Skeletal muscle satellite cell (primary cell): ENCODE data around the gene PHACTR3.

Experiments used
- H3K27me3 ChIP-seq: 2 replicates; pipeline ENCODE4 v1.7.0; 2013; ENCODE audit warnings: low read length; ENCODE audit not compliant: control insufficient read depth, insufficient read depth
- H3K36me3 ChIP-seq: 2 replicates; pipeline ENCODE4 v1.7.0; 2013; ENCODE audit warnings: mild to moderate bottlenecking, control low read depth, low read length; ENCODE audit not compliant: insufficient read depth
- H3K4me1 ChIP-seq: 2 replicates; pipeline ENCODE4 v1.7.0; 2013; ENCODE audit warnings: low read length; ENCODE audit not compliant: control insufficient read depth, insufficient read depth
- H3K4me2 ChIP-seq: 2 replicates; pipeline ENCODE4 v1.7.0; 2013; ENCODE audit warnings: mild to moderate bottlenecking, low read length
- H3K4me3 ChIP-seq: 2 replicates; pipeline ENCODE4 v1.7.0; 2013; ENCODE audit warnings: low read length
- H3K9ac ChIP-seq: 2 replicates; pipeline ENCODE4 v1.7.0; 2013; ENCODE audit warnings: mild to moderate bottlenecking, low read depth, low read length, moderate library complexity
- H3K9me3 ChIP-seq: replicated peaks from 2 replicates; pipeline ENCODE4 v1.7.0; 2013; ENCODE audit warnings: mild to moderate bottlenecking, control low read depth, low read length

PHACTR3 gene

DNA sequence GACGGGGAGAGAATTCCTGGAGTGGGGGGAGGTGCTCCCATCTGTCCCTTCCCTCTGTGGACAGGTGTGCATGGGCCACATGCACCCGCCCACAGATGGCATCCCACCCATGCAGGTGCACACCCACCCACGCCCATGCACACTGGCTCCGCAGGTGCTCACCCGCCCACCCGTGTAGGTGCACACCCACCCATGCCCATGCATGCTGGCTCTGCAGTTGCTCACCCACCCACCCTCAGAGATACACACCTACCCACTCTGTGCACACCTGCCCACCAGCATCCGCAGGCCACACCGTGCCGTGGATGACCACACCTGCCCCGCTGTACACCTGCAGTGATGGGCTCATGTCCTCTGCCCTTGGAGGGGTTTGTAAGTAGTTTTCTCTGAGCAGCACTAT, 132.0 kb downstream of the PHACTR3 start:
- Histone ChIP-seq H3K9me3 (no peaks in the 10 kb centered on the region), H3K9ac (no peak overlapping the region), H3K27me3 (no peaks in the 10 kb centered on the region), H3K36me3 (no peaks in the 10 kb centered on the region), H3K4me2 (no peak overlapping the region), H3K4me1 (no peaks in the 10 kb centered on the region), H3K4me3 (no peak overlapping the region)

DNA sequence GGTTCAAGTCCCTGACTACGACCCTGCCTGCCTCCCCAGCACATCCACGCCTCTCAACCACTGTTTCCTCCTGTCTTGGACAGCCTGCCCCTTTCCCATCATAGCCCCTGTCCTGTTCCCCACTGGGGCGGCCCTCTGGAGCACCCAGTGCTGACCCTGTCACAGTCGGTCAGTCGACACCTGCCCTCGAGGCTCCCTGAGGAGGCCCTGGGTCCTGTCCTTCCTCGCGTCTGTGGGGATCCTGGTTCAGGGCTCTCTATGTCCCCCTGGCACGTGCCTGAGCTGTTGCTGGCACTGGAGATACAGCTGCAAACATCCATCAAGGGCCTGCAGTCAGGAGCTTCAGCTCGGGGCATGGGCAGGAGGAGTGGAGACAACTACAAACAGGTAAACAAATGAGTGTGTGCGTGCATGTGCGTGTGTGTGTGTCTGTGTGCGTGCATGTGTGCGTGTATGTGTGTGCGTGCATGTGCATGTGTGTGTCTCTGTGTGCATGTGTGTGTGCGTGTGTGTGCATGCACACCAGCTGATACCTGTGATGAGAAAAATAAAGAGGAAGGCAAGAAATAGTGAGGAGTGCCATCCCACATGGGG, 132.8 kb downstream of the PHACTR3 start:
- Histone ChIP-seq H3K27me3 (no peaks in the 10 kb centered on the region), H3K9ac (no peak overlapping the region), H3K4me1 (no peaks in the 10 kb centered on the region), H3K36me3 (no peaks in the 10 kb centered on the region), H3K9me3 (no peaks in the 10 kb centered on the region), H3K4me2 (no peak overlapping the region), H3K4me3 (no peak overlapping the region)

DNA sequence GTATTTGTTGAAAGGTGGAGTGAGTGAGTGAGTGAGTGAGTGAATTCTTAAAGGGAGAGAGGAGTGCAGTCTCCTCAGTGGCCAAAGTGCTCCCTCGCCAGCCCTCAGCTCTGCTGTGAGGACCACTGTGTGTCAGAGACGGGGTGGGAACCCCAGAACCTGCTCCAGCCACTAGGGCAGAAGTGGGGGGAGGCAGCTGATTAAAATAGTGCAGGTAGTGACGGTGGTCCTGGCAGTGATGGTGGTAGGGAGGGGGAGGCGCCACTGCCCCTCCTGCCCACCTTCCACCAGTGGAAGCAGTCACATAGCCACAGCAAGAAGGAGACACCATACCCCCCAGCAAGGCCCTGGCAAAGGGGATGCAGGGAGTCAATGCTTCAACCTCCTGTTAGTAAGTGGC, 133.5 kb downstream of the PHACTR3 start:
- Histone ChIP-seq H3K27me3 (no peaks in the 10 kb centered on the region), H3K4me3 (no peak overlapping the region), H3K4me1 (no peaks in the 10 kb centered on the region), H3K36me3 (no peaks in the 10 kb centered on the region), H3K4me2 (no peak overlapping the region), H3K9ac (no peak overlapping the region), H3K9me3 (peaks cover 2% of the 10 kb centered on the region)

GRCh38 chr20:59738851-59739250, 134.5 kb downstream of the PHACTR3 start:
- no peaks in the 10 kb centered on the region for H3K27me3 ChIP-seq
- no peaks in the 10 kb centered on the region for H3K4me1 ChIP-seq

GRCh38 chr20:59740621-59741020, 136.3 kb downstream of the PHACTR3 start:
- no peak overlapping the region for H3K4me2 ChIP-seq
- no peaks in the 10 kb centered on the region for H3K4me1 ChIP-seq
- H3K9me3 ChIP-seq: peaks cover 3% of the 10 kb centered on the region
- no peak overlapping the region for H3K4me3 ChIP-seq
- no peak overlapping the region for H3K9ac ChIP-seq
- H3K36me3 ChIP-seq: no peaks in the 10 kb centered on the region
- no peaks in the 10 kb centered on the region for H3K27me3 ChIP-seq

More at GRCh38 chr20:59738851-59739250, 134.5 kb downstream of the PHACTR3 start:
- Histone ChIP-seq H3K9me3 (peaks cover 3% of the 10 kb centered on the region), H3K4me2 (no peak overlapping the region), H3K4me3 (no peak overlapping the region), H3K9ac (no peak overlapping the region), H3K36me3 (no peaks in the 10 kb centered on the region)

DNA sequence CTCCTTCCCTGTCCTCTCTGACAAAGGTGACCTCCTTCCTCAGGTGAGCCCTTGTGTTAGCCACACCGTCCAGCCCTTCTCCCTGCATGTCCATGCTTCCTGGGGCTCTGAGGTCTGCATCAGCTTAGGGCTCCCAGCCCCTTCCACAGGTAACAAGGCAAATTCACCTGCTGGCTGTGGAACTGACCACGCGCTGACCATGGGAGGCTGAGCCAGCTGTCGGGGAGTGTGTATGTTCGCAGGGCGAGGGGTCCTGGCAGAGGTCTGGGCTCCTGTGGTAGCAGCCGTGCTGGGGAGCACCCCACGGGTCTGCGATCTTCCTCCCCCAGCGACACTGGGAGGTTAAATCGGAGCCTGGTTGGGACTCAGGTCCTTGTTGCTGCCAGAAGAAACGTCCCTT, 136.7 kb downstream of the PHACTR3 start:
- H3K9me3 ChIP-seq: peaks cover 3% of the 10 kb centered on the region
- H3K27me3 ChIP-seq: no peaks in the 10 kb centered on the region

GRCh38 chr20:59742351-59743095, 138.2 kb downstream of the PHACTR3 start:
- H3K4me2 ChIP-seq: no peak overlapping the region
- peaks cover 3% of the 10 kb centered on the region for H3K9me3 ChIP-seq
- no peaks in the 10 kb centered on the region for H3K4me1 ChIP-seq
- no peak overlapping the region for H3K4me3 ChIP-seq
- no peaks in the 10 kb centered on the region for H3K36me3 ChIP-seq
- no peaks in the 10 kb centered on the region for H3K27me3 ChIP-seq
- no peak overlapping the region for H3K9ac ChIP-seq

More for the DNA sequence above, 136.7 kb downstream of the PHACTR3 start:
- Histone ChIP-seq H3K36me3 (no peaks in the 10 kb centered on the region), H3K4me3 (no peak overlapping the region), H3K4me1 (no peaks in the 10 kb centered on the region), H3K4me2 (no peak overlapping the region), H3K9ac (no peak overlapping the region)

DNA sequence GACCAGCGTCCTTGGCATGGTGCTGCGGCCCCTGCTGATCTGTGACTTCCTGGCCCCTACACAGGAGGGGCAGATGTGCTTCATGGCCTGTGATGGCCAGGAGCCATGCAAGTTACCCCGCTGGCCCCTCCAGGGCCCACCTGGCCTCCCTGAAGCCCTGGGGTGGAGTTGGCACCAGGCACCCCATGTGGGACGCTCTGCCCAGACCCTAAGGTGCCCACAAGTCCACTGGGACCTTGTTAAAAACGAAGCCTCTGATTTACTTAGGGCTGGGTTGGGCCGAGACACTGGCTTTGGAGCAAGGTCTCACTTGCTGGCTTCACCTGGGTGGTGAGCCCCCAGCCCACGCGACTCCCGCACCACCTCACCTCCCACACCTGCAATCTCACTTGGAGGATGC, 139.0 kb downstream of the PHACTR3 start:
- Histone ChIP-seq H3K4me3 (no peak overlapping the region), H3K36me3 (no peaks in the 10 kb centered on the region), H3K4me1 (no peaks in the 10 kb centered on the region), H3K4me2 (no peak overlapping the region), H3K27me3 (no peaks in the 10 kb centered on the region), H3K9ac (no peak overlapping the region), H3K9me3 (peaks cover 3% of the 10 kb centered on the region)

- H3K27me3 ChIP-seq: no peaks in the 10 kb centered on the region
- H3K4me2 ChIP-seq: no peak overlapping the region
- no peak overlapping the region for H3K4me3 ChIP-seq
- H3K4me1 ChIP-seq: no peaks in the 10 kb centered on the region
- H3K9ac ChIP-seq: no peak overlapping the region
- no peaks in the 10 kb centered on the region for H3K36me3 ChIP-seq
- H3K9me3 ChIP-seq: peaks cover 3% of the 10 kb centered on the region
These were observed 139.6 kb downstream of the PHACTR3 start for GRCh38 chr20:59743767-59744485.

DNA sequence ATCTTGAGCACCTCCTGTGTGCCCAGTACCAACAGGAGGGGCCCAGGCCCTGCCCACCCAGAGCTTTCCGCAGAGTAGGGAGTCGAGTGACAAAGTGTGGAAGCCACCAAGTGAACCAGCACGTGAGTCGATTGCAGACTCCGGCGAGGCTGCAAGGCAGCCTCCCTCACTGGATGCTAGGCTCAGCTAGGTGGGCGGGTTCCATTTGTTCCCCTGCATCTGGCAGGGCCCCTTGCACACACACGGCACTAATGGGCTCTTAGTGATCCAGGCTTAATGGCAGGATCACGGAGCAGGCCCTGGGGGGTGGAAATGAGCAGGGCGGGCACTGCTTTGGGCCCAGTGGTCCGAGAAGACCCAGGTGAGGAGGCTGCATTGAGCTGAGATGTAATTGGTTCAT, 140.4 kb downstream of the PHACTR3 start:
- no peaks in the 10 kb centered on the region for H3K4me1 ChIP-seq

GRCh38 chr20:59745201-59745600, 140.9 kb downstream of the PHACTR3 start:
- H3K36me3 ChIP-seq: no peaks in the 10 kb centered on the region
- no peak overlapping the region for H3K4me3 ChIP-seq
- no peaks in the 10 kb centered on the region for H3K4me1 ChIP-seq
- H3K9ac ChIP-seq: no peak overlapping the region
- H3K4me2 ChIP-seq: no peak overlapping the region
- no peaks in the 10 kb centered on the region for H3K27me3 ChIP-seq
- H3K9me3 ChIP-seq: peaks cover 3% of the 10 kb centered on the region

More for the DNA sequence above, 140.4 kb downstream of the PHACTR3 start:
- Histone ChIP-seq H3K4me2 (no peak overlapping the region), H3K9ac (no peak overlapping the region), H3K9me3 (peaks cover 3% of the 10 kb centered on the region), H3K27me3 (no peaks in the 10 kb centered on the region), H3K36me3 (no peaks in the 10 kb centered on the region), H3K4me3 (no peak overlapping the region)
